Common myeloid progenitor, CD34-positive (primary cell): ENCODE measurements around the gene MGST2.

ENCODE experiments used
- CTCF ChIA-PET: fragments of 350-600 bp; sonication (Branson Sonifier 250); formaldehyde crosslinking; loops from one replicate; lab custom pipeline; 2021; ENCODE audit warnings: antibody characterized with exemption; lab: Charles Lee
- POLR2A ChIA-PET: fragments of 350-600 bp; sonication (Branson Sonifier 250); formaldehyde crosslinking; loops from one replicate; lab custom pipeline; 2021; ENCODE audit warnings: antibody characterized with exemption; lab: Charles Lee
- DNase-seq, 3 donors: peaks; one replicate each; pipeline versions ENCODE4 v3.0.0 to v3.0.0-alpha.2; 2013
- H3K27ac ChIP-seq, 2 experiments: 1 replicate in 1 of 2; 2 replicates in 1 of 2; pipeline ENCODE4 v1.7.0; 2013; ENCODE audit warnings: inconsistent platforms in 2 of 2, low read length in 2 of 2, mild to moderate bottlenecking in 2 of 2, low read depth in 1 of 2, moderate library complexity in 1 of 2; ENCODE audit not compliant: severe bottlenecking in 2 of 2, insufficient read depth in 1 of 2, poor library complexity in 1 of 2
- H3K27me3 ChIP-seq, 5 experiments: replicated peaks in 2 of 5; 1 replicate in 3 of 5; 2 replicates in 2 of 5; pipeline versions ENCODE4 v1.6.1 to v1.7.0; 2013; ENCODE audit warnings: low read length in 4 of 5, mild to moderate bottlenecking in 2 of 5, moderate library complexity in 2 of 5, inconsistent platforms in 1 of 5; ENCODE audit not compliant: insufficient read depth in 5 of 5, control insufficient read depth in 4 of 5
- H3K36me3 ChIP-seq, 4 experiments: 1 replicate in 2 of 4; 2 replicates in 2 of 4; pipeline versions ENCODE4 v1.6.1 to v1.7.0; 2013; ENCODE audit warnings: low read length in 3 of 4, control low read depth in 1 of 4, mild to moderate bottlenecking in 1 of 4; ENCODE audit not compliant: control insufficient read depth in 4 of 4, insufficient read depth in 4 of 4
- H3K4me1 ChIP-seq, 4 experiments: 1 replicate in 3 of 4; 2 replicates in 1 of 4; pipeline versions ENCODE4 v1.6.1 to v1.7.1; 2013; ENCODE audit warnings: low read length in 3 of 4, mild to moderate bottlenecking in 3 of 4, control low read depth in 1 of 4, inconsistent platforms in 1 of 4, moderate library complexity in 1 of 4; ENCODE audit not compliant: control insufficient read depth in 4 of 4, insufficient read depth in 4 of 4; ENCODE audit errors: control extremely low read depth in 1 of 4
- H3K4me3 ChIP-seq, 7 experiments: 1 replicate in 4 of 7; 2 replicates in 3 of 7; pipeline versions ENCODE4 v1.5.1 to v1.7.0; 2013; ENCODE audit warnings: mild to moderate bottlenecking in 7 of 7, low read length in 6 of 7, moderate library complexity in 6 of 7, inconsistent platforms in 2 of 7, low read depth in 2 of 7, control low read depth in 1 of 7; ENCODE audit not compliant: insufficient read depth in 4 of 7, control insufficient read depth in 1 of 7; ENCODE audit errors: extremely low read depth in 1 of 7
- H3K9me3 ChIP-seq, 5 experiments: 1 replicate in 4 of 5; 2 replicates in 1 of 5; pipeline versions ENCODE4 v1.6.1 to v1.7.1; 2013; ENCODE audit warnings: low read length in 4 of 5, mild to moderate bottlenecking in 2 of 5, inconsistent platforms in 1 of 5, low read depth in 1 of 5, moderate library complexity in 1 of 5; ENCODE audit not compliant: control insufficient read depth in 4 of 5, insufficient read depth in 2 of 5; ENCODE audit errors: control extremely low read depth in 1 of 5
- WGBS: methylation state at CpG from one replicate; pipeline ENCODE4 v1.1.5; 2013; ENCODE audit not compliant: insufficient coverage; 5-methylcytosine and 5-hydroxymethylcytosine counted together

MGST2 gene

DNA sequence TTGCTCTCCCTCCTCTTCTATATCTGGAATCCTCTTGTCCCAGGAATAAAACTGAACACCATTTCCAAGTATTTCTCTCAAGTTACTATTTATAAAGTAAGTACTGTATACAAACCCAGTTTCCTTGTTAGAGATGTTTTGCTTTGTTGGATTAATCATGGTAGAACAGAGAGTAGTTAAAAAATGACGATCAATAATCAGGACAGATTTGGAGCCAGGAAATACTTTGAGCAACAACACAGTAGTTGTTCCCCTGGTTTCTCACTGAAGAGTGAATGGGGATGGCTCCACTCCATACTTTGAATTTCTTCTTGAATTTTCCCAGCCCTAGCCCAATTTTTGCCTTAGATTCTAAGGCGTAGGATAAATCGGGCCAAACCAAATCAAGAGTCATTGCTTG, 21.4 kb downstream of the MGST2 start:
- WGBS, result no CpG with 5 or more reads among the region's 3 CpGs
- peaks cover 0 to 6% (median 1%) of the 10 kb centered on the region in 4 experiments for H3K4me1 ChIP-seq
- no peak overlapping the region for H3K27ac ChIP-seq
- H3K36me3 ChIP-seq, result peaks cover 20 to 62% (median 37%) of the 10 kb centered on the region in 4 experiments
- ChIA-PET CTCF (no interaction called here), POLR2A (interaction anchor here (0.6 kb wide), 1 partner anchor 398 kb away, joined by 4 read pairs; no protein-coding TSS in a partner anchor)
- H3K9me3 ChIP-seq, result peaks cover 0 to 16% (median 6%) of the 10 kb centered on the region in 5 experiments
- no peaks in the 10 kb centered on the region for H3K27me3 ChIP-seq
- H3K4me3 ChIP-seq, result no peak overlapping the region
- DNase-seq, result no peak

GRCh38 chr4:139689093-139689722, 23.6 kb downstream of the MGST2 start:
- no peak overlapping the region for H3K27ac ChIP-seq
- peaks cover 0 to 11% (median 8%) of the 10 kb centered on the region in 4 experiments for H3K4me1 ChIP-seq
- no peaks in the 10 kb centered on the region for H3K27me3 ChIP-seq
- no peak for DNase-seq
- H3K4me3 ChIP-seq, result no peak overlapping the region
- peaks cover 21 to 56% (median 26%) of the 10 kb centered on the region in 4 experiments for H3K36me3 ChIP-seq
- POLR2A ChIA-PET, result no interaction called here
- CTCF ChIA-PET, result interaction anchor here (1.5 kb wide), 1 partner anchor 49 kb away, joined by 3 read pairs; no protein-coding TSS in a partner anchor
- H3K9me3 ChIP-seq, result peaks cover 0 to 11% (median 6%) of the 10 kb centered on the region in 5 experiments
- WGBS, result 97% methylated on average over 5 of the region's 6 CpGs

- H3K27ac ChIP-seq, result no peak overlapping the region
- peaks cover 15 to 55% (median 16%) of the 10 kb centered on the region in 4 experiments for H3K36me3 ChIP-seq
- DNase-seq, result no peak
- H3K9me3 ChIP-seq, result no peaks in the 10 kb centered on the region
- H3K27me3 ChIP-seq, result no peaks in the 10 kb centered on the region
- no peak overlapping the region for H3K4me3 ChIP-seq
- peaks cover 0 to 11% (median 8%) of the 10 kb centered on the region in 4 experiments for H3K4me1 ChIP-seq
- ChIA-PET POLR2A (no interaction called here), CTCF (interaction anchor here (0.8 to 3.1 kb wide), 6 partner anchors 10 to 83 kb away, joined by 3 to 12 read pairs (median 4); partner anchors contain the start of gene MGST2)
These were observed 24.8 kb downstream of the MGST2 start for GRCh38 chr4:139690419-139690818.

- POLR2A ChIA-PET, result no interaction called here
- H3K27ac ChIP-seq, result no peak overlapping the region
These were observed 26.8 kb downstream of the MGST2 start for GRCh38 chr4:139692309-139693012.

GRCh38 chr4:139694522-139695107, 29.0 kb downstream of the MGST2 start:
- Histone ChIP-seq H3K27me3 (no peaks in the 10 kb centered on the region), H3K4me1 (peaks cover 0 to 11% (median 8%) of the 10 kb centered on the region in 4 experiments), H3K36me3 (peaks cover 18 to 65% (median 26%) of the 10 kb centered on the region in 4 experiments), H3K9me3 (peaks cover 0 to 15% (median 9%) of the 10 kb centered on the region in 5 experiments), H3K4me3 (no peak overlapping the region), H3K27ac (no peak overlapping the region)
- DNase-seq, result no peak
- WGBS, result 100% methylated on average over 1 of the region's 3 CpGs
- POLR2A ChIA-PET, result interaction anchor here (0.6 kb wide), 1 partner anchor 270 kb away, joined by 8 read pairs; no protein-coding TSS in a partner anchor
- CTCF ChIA-PET, result interaction anchor here (1.1 to 1.2 kb wide), 2 partner anchors 38 to 42 kb away, joined by 3 read pairs; no protein-coding TSS in a partner anchor

More at GRCh38 chr4:139692309-139693012, 26.8 kb downstream of the MGST2 start:
- no peaks in the 10 kb centered on the region for H3K27me3 ChIP-seq
- H3K36me3 ChIP-seq, result peaks cover 18 to 69% (median 29%) of the 10 kb centered on the region in 4 experiments
- no peak overlapping the region for H3K4me3 ChIP-seq
- H3K9me3 ChIP-seq, result peaks cover 0 to 15% (median 9%) of the 10 kb centered on the region in 5 experiments
- 19% methylated on average over 3 of the region's 4 CpGs for WGBS
- CTCF ChIA-PET, result interaction anchor here (0.6 to 3.1 kb wide), 7 partner anchors 8 to 89 kb away, joined by 3 to 12 read pairs (median 4); no protein-coding TSS in a partner anchor
- peak in 2 of 3 donors; percentile 55 to 57 for DNase-seq
- H3K4me1 ChIP-seq, result peaks cover 0 to 11% (median 8%) of the 10 kb centered on the region in 4 experiments

DNA sequence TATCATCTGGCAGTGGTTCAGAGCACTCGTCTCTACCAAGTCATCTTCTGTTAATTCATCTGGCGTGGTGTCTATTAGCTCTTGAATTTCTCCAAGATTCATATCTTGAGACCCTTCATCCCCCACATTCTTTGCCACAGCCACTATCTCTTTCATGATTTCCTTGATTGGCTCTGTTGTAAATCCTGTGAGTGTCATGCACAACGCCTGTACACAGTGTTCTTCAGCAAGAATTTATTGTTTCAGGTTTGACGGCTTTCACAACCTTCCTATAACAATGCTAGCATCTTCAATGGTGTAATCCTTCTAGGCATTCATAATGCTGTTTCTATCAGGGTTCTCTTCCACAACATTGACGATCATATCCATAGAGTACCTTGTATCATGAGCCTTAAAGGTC, 30.9 kb downstream of the MGST2 start:
- no peak for DNase-seq
- CTCF ChIA-PET, result interaction anchor here (0.6 to 1.1 kb wide), 2 partner anchors 40 to 1272 kb away, joined by 3 read pairs; no protein-coding TSS in a partner anchor
- Histone ChIP-seq H3K27ac (no peak overlapping the region), H3K27me3 (no peaks in the 10 kb centered on the region), H3K4me3 (no peak overlapping the region), H3K36me3 (peaks cover 15 to 67% (median 26%) of the 10 kb centered on the region in 4 experiments), H3K9me3 (peaks cover 0 to 15% (median 9%) of the 10 kb centered on the region in 5 experiments), H3K4me1 (peaks cover 0 to 11% (median 8%) of the 10 kb centered on the region in 4 experiments)
- POLR2A ChIA-PET, result no interaction called here
- 100% methylated on average over 2 of the region's 5 CpGs for WGBS
